NCI-H2196 (cell line): ENCODE results near the gene KIAA0825.
"Not testable (repeated sequence)": the region's sequence is repeated elsewhere in the genome, so short reads cannot be mapped to it uniquely, and the experiment has no call there.

Experiments
- DNase-seq: peaks from one replicate; lab custom pipeline; 2025; ENCODE audit not compliant: unreplicated experiment; lab: John Stamatoyannopoulos, UW

Gene KIAA0825

GRCh38 chr5:94116317-94116716, 502.1 kb downstream of the KIAA0825 start:
- DNase-seq: not testable (repeated sequence)

- DNase-seq: no peak
Measured at GRCh38 chr5:94113087-94113486, 505.3 kb downstream of the KIAA0825 start.

GRCh38 chr5:94111209-94112004, 507.0 kb downstream of the KIAA0825 start:
- DNase-seq: peak; percentile 75

GRCh38 chr5:94103514-94104245, 514.7 kb downstream of the KIAA0825 start:
- no peak for DNase-seq
